Activated naive CD4-positive, alpha-beta T cell treated with anti-CD3 and anti-CD28 coated beads for 36 hours (primary cell): Measurements from ENCODE around the gene FTSJ1. TPM values are rescaled to one million over a fixed set of nuclear protein-coding genes. Genes with fewer than 3 reads are reported as not detected.
"Not testable (repeated sequence)": the region's sequence is repeated elsewhere in the genome, so short reads cannot be mapped to it uniquely, and the experiment has no call there.

Experiments
- CTCF ChIA-PET: fragments of 350-600 bp; sonication (Branson Sonifier 250); formaldehyde crosslinking; loops from one replicate; lab custom pipeline; 2021; ENCODE audit warnings: antibody characterized with exemption; lab: Charles Lee
- DNase-seq: peaks from one replicate; pipeline ENCODE4 v3.0.0-alpha.2; 2020
- H3K27ac Mint-ChIP-seq: one replicate; pipeline ENCODE4 v1.8.0; 2021; ENCODE audit warnings: mild to moderate bottlenecking, mixed read lengths
- H3K27me3 Mint-ChIP-seq: one replicate; pipeline ENCODE4 v1.8.0; 2021; ENCODE audit warnings: low read depth, mixed read lengths
- H3K36me3 Mint-ChIP-seq: one replicate; pipeline ENCODE4 v1.8.0; 2021; ENCODE audit warnings: low read depth, mixed read lengths
- H3K4me1 Mint-ChIP-seq: one replicate; pipeline ENCODE4 v1.8.0; 2021; ENCODE audit warnings: low read depth, mixed read lengths
- H3K4me3 Mint-ChIP-seq: one replicate; pipeline ENCODE4 v1.8.0; 2021; ENCODE audit warnings: mild to moderate bottlenecking, moderate library complexity, mixed read lengths
- H3K9me3 Mint-ChIP-seq: one replicate; pipeline ENCODE4 v1.8.0; 2021; ENCODE audit warnings: mixed read lengths
- intact Hi-C: fragments of 100-400 bp; cut with micrococcal nuclease; formaldehyde crosslinking; loops from one replicate; pipeline ENCODE4 v1.15.1; 2023
- total RNA-seq, 2 experiments: library from RNA; stranded (reverse); gene quantifications; one replicate each; pipeline ENCODE4 v1.2.3, GENCODE V29; 2021

The FTSJ1 gene
- total RNA-seq, 2 experiments from 2014 or later = 66.2 to 66.8 TPM

- CTCF ChIA-PET = no interaction called here
- intact Hi-C loops = loop anchor here (1.0 kb wide), 3 partner anchors 13 to 32 kb away; partner anchors contain the start of genes EBP, FTSJ1 and TBC1D25
Measured at GRCh38 chrX:48508400-48509244, 32.6 kb downstream of the FTSJ1 start, which contains the start of gene PORCN. Gene PORCN (plus strand): TSS chrX:48508992. CDS start chrX:48509821, 829 bp downstream.

GRCh38 chrX:48509245-48509590 lies 33.2 kb downstream of the FTSJ1 start:
- CTCF ChIA-PET = no interaction called here
- peak; percentile 13 for DNase-seq
- Mint-ChIP-seq H3K4me3 (peak overlapping the region; percentile 78), H3K4me1 (peaks cover 13% of the 10 kb centered on the region), H3K27ac (peak overlapping the region; percentile 66), H3K27me3 (no peaks in the 10 kb centered on the region), H3K36me3 (no peaks in the 10 kb centered on the region), H3K9me3 (no peaks in the 10 kb centered on the region)
- intact Hi-C loops = no loop called here

More at GRCh38 chrX:48508400-48509244, 32.6 kb downstream of the FTSJ1 start, which contains the start of gene PORCN:
- Mint-ChIP-seq H3K4me1 (peaks cover 13% of the 10 kb centered on the region), H3K9me3 (no peaks in the 10 kb centered on the region), H3K4me3 (peak within 1 kb of the TSS; percentile 78), H3K36me3 (no peaks in the 10 kb centered on the region), H3K27ac (peak within 1 kb of the TSS; percentile 66), H3K27me3 (no peaks in the 10 kb centered on the region)
- peak; percentile 77 for DNase-seq

- Mint-ChIP-seq H3K9me3 (no peaks in the 10 kb centered on the region), H3K27ac (peak overlapping the region; percentile 66), H3K4me1 (peaks cover 13% of the 10 kb centered on the region), H3K4me3 (peak overlapping the region; percentile 78), H3K36me3 (no peaks in the 10 kb centered on the region), H3K27me3 (no peaks in the 10 kb centered on the region)
- intact Hi-C loops = loop anchor here (5.0 kb wide), 1 partner anchor 427 kb away; no protein-coding TSS in a partner anchor
- CTCF ChIA-PET = no interaction called here
- DNase-seq = no peak
Measured at GRCh38 chrX:48509619-48510018, 33.6 kb downstream of the FTSJ1 start.

GRCh38 chrX:48511560-48511959 lies 35.6 kb downstream of the FTSJ1 start:
- Mint-ChIP-seq H3K4me3 (no peak overlapping the region), H3K36me3 (no peaks in the 10 kb centered on the region), H3K27me3 (no peaks in the 10 kb centered on the region), H3K27ac (no peak overlapping the region), H3K9me3 (no peaks in the 10 kb centered on the region), H3K4me1 (peaks cover 13% of the 10 kb centered on the region)
- CTCF ChIA-PET = no interaction called here
- intact Hi-C loops = loop anchor here (5.0 kb wide), 1 partner anchor 429 kb away; no protein-coding TSS in a partner anchor
- DNase-seq = no peak

GRCh38 chrX:48512371-48512935 lies 36.5 kb downstream of the FTSJ1 start:
- peaks cover 13% of the 10 kb centered on the region for H3K4me1 Mint-ChIP-seq
- CTCF ChIA-PET = no interaction called here
- no peak for DNase-seq
- H3K9me3 Mint-ChIP-seq = no peaks in the 10 kb centered on the region
- H3K27ac Mint-ChIP-seq = no peak overlapping the region
- H3K27me3 Mint-ChIP-seq = no peaks in the 10 kb centered on the region
- intact Hi-C loops = loop anchor here (5.0 kb wide), 1 partner anchor 430 kb away; no protein-coding TSS in a partner anchor
- no peak overlapping the region for H3K4me3 Mint-ChIP-seq
- no peaks in the 10 kb centered on the region for H3K36me3 Mint-ChIP-seq

GRCh38 chrX:48513670-48514069 lies 37.7 kb downstream of the FTSJ1 start:
- Mint-ChIP-seq H3K27me3 (no peaks in the 10 kb centered on the region), H3K4me3 (no peak overlapping the region), H3K36me3 (no peaks in the 10 kb centered on the region), H3K9me3 (no peaks in the 10 kb centered on the region), H3K4me1 (peaks cover 8% of the 10 kb centered on the region), H3K27ac (no peak overlapping the region)
- DNase-seq = no peak
- intact Hi-C loops = loop anchor here (5.0 kb wide), 1 partner anchor 431 kb away; no protein-coding TSS in a partner anchor
- CTCF ChIA-PET = no interaction called here

- no peak for DNase-seq
- Mint-ChIP-seq H3K27me3 (no peaks in the 10 kb centered on the region), H3K9me3 (no peaks in the 10 kb centered on the region), H3K4me1 (peaks cover 10% of the 10 kb centered on the region), H3K27ac (no peak overlapping the region), H3K36me3 (no peaks in the 10 kb centered on the region), H3K4me3 (no peak overlapping the region)
- intact Hi-C loops = loop anchor here (5.0 kb wide), 1 partner anchor 432 kb away; no protein-coding TSS in a partner anchor
- CTCF ChIA-PET = interaction anchor here (0.7 kb wide), 1 partner anchor 39 kb away, joined by 3 read pairs; no protein-coding TSS in a partner anchor
Measured at GRCh38 chrX:48514126-48514806, 38.3 kb downstream of the FTSJ1 start.

- Mint-ChIP-seq H3K27me3 (no peaks in the 10 kb centered on the region), H3K4me3 (no peak overlapping the region), H3K9me3 (no peaks in the 10 kb centered on the region), H3K36me3 (no peaks in the 10 kb centered on the region), H3K27ac (no peak overlapping the region), H3K4me1 (peaks cover 8% of the 10 kb centered on the region)
- DNase-seq = no peak
- CTCF ChIA-PET = no interaction called here
- intact Hi-C loops = loop anchor here (5.0 kb wide), 1 partner anchor 433 kb away; no protein-coding TSS in a partner anchor
Measured at GRCh38 chrX:48514868-48515460, 39.0 kb downstream of the FTSJ1 start.

GRCh38 chrX:48515842-48516241 lies 39.8 kb downstream of the FTSJ1 start:
- CTCF ChIA-PET = no interaction called here
- no peaks in the 10 kb centered on the region for H3K36me3 Mint-ChIP-seq
- DNase-seq = no peak
- intact Hi-C loops = no loop called here
- peaks cover 14% of the 10 kb centered on the region for H3K4me1 Mint-ChIP-seq
- H3K27me3 Mint-ChIP-seq = no peaks in the 10 kb centered on the region
- no peaks in the 10 kb centered on the region for H3K9me3 Mint-ChIP-seq
- no peak overlapping the region for H3K4me3 Mint-ChIP-seq
- no peak overlapping the region for H3K27ac Mint-ChIP-seq

GRCh38 chrX:48516285-48516684 lies 40.3 kb downstream of the FTSJ1 start:
- H3K4me3 Mint-ChIP-seq = no peak overlapping the region
- CTCF ChIA-PET = no interaction called here
- H3K27ac Mint-ChIP-seq = no peak overlapping the region
- H3K4me1 Mint-ChIP-seq = peaks cover 19% of the 10 kb centered on the region
- H3K9me3 Mint-ChIP-seq = no peaks in the 10 kb centered on the region
- DNase-seq = no peak
- intact Hi-C loops = no loop called here
- H3K36me3 Mint-ChIP-seq = no peaks in the 10 kb centered on the region
- no peaks in the 10 kb centered on the region for H3K27me3 Mint-ChIP-seq

- no peaks in the 10 kb centered on the region for H3K27me3 Mint-ChIP-seq
- H3K27ac Mint-ChIP-seq = no peak overlapping the region
- no peaks in the 10 kb centered on the region for H3K9me3 Mint-ChIP-seq
Measured at GRCh38 chrX:48516987-48517386, 41.0 kb downstream of the FTSJ1 start.

GRCh38 chrX:48519481-48519880 lies 43.5 kb downstream of the FTSJ1 start:
- H3K4me3 Mint-ChIP-seq, intact Hi-C loops, H3K27me3 Mint-ChIP-seq, H3K36me3 Mint-ChIP-seq, CTCF ChIA-PET, H3K9me3 Mint-ChIP-seq, DNase-seq: not testable (repeated sequence)
- Mint-ChIP-seq H3K4me1 (peaks cover 23% of the 10 kb centered on the region), H3K27ac (peak overlapping the region; percentile 98)

More at GRCh38 chrX:48516987-48517386, 41.0 kb downstream of the FTSJ1 start:
- intact Hi-C loops = no loop called here
- H3K36me3 Mint-ChIP-seq = no peaks in the 10 kb centered on the region
- no peak for DNase-seq
- CTCF ChIA-PET = no interaction called here
- no peak overlapping the region for H3K4me3 Mint-ChIP-seq
- peaks cover 19% of the 10 kb centered on the region for H3K4me1 Mint-ChIP-seq
